GM18951 (cell line): ENCODE data around the gene OSBPL5.

Source experiments
- POLR2A ChIP-seq: IDR thresholded peaks from 4 replicates; pipeline ENCODE4 v1.6.1; 2011; ENCODE audit warnings: mild to moderate bottlenecking; ENCODE audit not compliant: insufficient read length, insufficient read depth; ENCODE audit errors: extremely low read depth
- in situ Hi-C: fragments of 300-500 bp; cut with MboI; formaldehyde crosslinking; loops from one replicate; pipeline ENCODE4 v1.12.0; 2022; ENCODE audit warnings: low sequenced_read_pairs, mixed read lengths, inconsistent platforms; ENCODE audit not compliant: unreplicated experiment

Gene OSBPL5

GRCh38 chr11:3055891-3056290 lies 109.2 kb downstream of the OSBPL5 start:
- TF ChIP-seq POLR2A: no peak
- in situ Hi-C loops: no loop called here

GRCh38 chr11:3052567-3052966 lies 112.5 kb downstream of the OSBPL5 start:
- in situ Hi-C loops: no loop called here
- no peak for TF ChIP-seq POLR2A

- no peak for TF ChIP-seq POLR2A
- in situ Hi-C loops: no loop called here
Observed at GRCh38 chr11:3052109-3052479, 113.0 kb downstream of the OSBPL5 start.

GRCh38 chr11:3051196-3052108 lies 113.7 kb downstream of the OSBPL5 start:
- TF ChIP-seq POLR2A: no peak

GRCh38 chr11:3050386-3051195 lies 114.5 kb downstream of the OSBPL5 start:
- peak; percentile 9 for TF ChIP-seq POLR2A
- in situ Hi-C loops: no loop called here

More at GRCh38 chr11:3051196-3052108, 113.7 kb downstream of the OSBPL5 start:
- in situ Hi-C loops: no loop called here

GRCh38 chr11:3049430-3050243 lies 115.5 kb downstream of the OSBPL5 start:
- peak; percentile 16 for TF ChIP-seq POLR2A
- in situ Hi-C loops: no loop called here

GRCh38 chr11:3047637-3048036 lies 117.5 kb downstream of the OSBPL5 start:
- in situ Hi-C loops: no loop called here
- TF ChIP-seq POLR2A: no peak

- no peak for TF ChIP-seq POLR2A
- in situ Hi-C loops: no loop called here
Observed at GRCh38 chr11:3046641-3047040, 118.5 kb downstream of the OSBPL5 start.

- no peak for TF ChIP-seq POLR2A
- in situ Hi-C loops: no loop called here
Observed at GRCh38 chr11:3046190-3046589, 118.9 kb downstream of the OSBPL5 start.

GRCh38 chr11:3044915-3045314 lies 120.2 kb downstream of the OSBPL5 start:
- in situ Hi-C loops: no loop called here

GRCh38 chr11:3044004-3044403 lies 121.1 kb downstream of the OSBPL5 start:
- in situ Hi-C loops: no loop called here
- no peak for TF ChIP-seq POLR2A

More at GRCh38 chr11:3044915-3045314, 120.2 kb downstream of the OSBPL5 start:
- TF ChIP-seq POLR2A: no peak

GRCh38 chr11:3043315-3043871 lies 121.7 kb downstream of the OSBPL5 start:
- in situ Hi-C loops: no loop called here
- no peak for TF ChIP-seq POLR2A
